ENCODE measurements around the gene EDA. TPM values are rescaled to one million over a fixed set of nuclear protein-coding genes. Genes with fewer than 3 reads are reported as not detected.

The EDA gene
- total and polyA plus RNA-seq, 12 donors: 2.3 to 9.4 (median 5.2) TPM

DNA sequence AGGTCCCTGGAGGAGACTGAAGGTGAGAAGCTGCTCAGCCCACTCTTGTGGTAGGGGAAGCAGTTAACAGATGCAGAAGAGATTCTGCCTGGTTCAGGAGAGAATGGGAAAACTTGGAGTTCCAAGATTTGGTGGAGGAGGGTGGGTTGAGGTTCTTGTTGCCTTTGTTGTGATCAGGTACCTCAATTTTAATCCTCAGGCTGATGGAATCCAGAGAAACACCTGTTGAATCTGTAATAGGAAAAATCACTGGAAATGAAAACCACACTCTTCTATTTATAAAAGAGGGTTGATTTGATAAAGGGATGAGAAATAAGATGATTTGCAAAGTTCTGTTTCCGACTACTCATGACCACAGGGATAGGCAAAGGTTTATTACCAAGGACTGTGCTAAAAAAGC is 132.1 kb downstream of the EDA start:
- peaks cover 0 to 8% (median 0%) of the 10 kb centered on the region in 11 donors for H3K9me3 ChIP-seq
- no peaks in the 10 kb centered on the region for H3K36me3 ChIP-seq
- H3K4me3 ChIP-seq: no peak overlapping the region
- H3K27ac ChIP-seq: no peak overlapping the region
- ATAC-seq (no peak), DNase-seq (no peak)
- TF ChIP-seq, protein P1, sequence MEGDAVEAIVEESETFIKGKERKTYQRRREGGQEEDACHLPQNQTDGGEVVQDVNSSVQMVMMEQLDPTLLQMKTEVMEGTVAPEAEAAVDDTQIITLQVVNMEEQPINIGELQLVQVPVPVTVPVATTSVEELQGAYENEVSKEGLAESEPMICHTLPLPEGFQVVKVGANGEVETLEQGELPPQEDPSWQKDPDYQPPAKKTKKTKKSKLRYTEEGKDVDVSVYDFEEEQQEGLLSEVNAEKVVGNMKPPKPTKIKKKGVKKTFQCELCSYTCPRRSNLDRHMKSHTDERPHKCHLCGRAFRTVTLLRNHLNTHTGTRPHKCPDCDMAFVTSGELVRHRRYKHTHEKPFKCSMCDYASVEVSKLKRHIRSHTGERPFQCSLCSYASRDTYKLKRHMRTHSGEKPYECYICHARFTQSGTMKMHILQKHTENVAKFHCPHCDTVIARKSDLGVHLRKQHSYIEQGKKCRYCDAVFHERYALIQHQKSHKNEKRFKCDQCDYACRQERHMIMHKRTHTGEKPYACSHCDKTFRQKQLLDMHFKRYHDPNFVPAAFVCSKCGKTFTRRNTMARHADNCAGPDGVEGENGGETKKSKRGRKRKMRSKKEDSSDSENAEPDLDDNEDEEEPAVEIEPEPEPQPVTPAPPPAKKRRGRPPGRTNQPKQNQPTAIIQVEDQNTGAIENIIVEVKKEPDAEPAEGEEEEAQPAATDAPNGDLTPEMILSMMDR (IDR thresholded peaks at IDR 0.05): no peak
- intact Hi-C loops (cut with DNase I): no loop called here
- no peaks in the 10 kb centered on the region for H3K4me1 ChIP-seq
- no peaks in the 10 kb centered on the region for H3K27me3 ChIP-seq
- 90 to 91% methylated on average over 1 of the region's 1 CpG for WGBS, 2 donors

DNA sequence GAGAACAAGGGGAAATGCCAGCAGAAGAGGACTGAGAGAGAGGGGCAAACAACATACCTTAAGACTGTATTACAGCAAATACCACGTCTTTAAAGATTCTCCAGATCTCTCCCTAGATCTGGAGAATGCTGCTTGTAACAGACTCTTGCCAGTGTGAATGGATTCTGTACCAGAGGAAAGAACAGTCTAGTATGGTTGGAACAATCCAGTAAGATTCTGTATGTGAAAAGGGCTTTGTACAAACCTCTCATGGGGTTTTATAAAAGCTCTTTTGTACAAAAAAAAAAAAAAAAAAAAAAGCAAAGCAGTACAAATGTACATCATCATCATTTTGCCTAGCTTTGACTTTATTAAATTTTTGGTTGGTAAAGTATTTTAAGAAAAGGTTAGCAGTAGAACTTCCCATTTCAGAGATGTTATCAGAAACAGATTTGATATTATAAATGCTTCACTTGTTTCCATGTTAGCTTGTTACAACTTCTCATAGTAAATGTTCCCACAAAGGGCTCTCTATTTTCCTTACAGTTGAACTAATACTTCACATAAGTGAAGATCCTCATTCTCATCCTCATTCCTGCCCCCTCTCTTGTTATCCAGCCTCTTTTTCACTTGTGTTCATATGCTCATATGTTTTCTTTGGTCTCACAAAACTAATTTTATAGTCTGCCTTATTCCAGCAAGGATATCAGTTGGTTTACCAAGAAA is 144.2 kb downstream of the EDA start:
- Histone ChIP-seq H3K27me3 (no peaks in the 10 kb centered on the region), H3K4me1 (peaks cover 0 to 8% (median 0%) of the 10 kb centered on the region in 9 donors), H3K36me3 (no peaks in the 10 kb centered on the region), H3K4me3 (no peak overlapping the region), H3K9me3 (peaks cover 0 to 12% (median 0%) of the 10 kb centered on the region in 11 donors), H3K27ac (no peak overlapping the region)
- ATAC-seq (no peak), DNase-seq (no peak)
- intact Hi-C loops (cut with DNase I): loop anchor here in 1 of 10 donors (10.0 kb wide), 1 partner anchor 245 kb away; no protein-coding TSS in a partner anchor
- TF ChIP-seq, protein P1 (IDR thresholded peaks at IDR 0.05): no peak
- WGBS, 2 donors: 50 to 71% methylated on average over 1 of the region's 1 CpG

DNA sequence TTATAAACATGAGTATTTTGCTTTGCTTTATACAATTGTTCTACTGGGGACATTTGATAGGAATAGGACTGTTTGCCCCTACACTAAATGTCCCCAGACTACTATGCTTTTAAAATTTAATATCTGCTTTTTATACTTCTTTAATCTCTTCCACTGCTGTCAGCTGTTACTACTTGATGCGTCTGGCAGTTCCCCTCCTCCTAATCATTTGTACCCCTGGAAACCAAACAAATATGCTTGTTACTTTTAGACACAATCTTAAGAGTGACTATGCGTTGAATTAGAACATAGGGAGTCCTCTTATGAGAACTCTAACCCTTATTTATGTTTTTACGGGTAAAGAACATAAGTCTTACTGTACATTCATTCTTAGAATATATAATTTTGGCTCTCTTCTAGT is 145.7 kb downstream of the EDA start:
- intact Hi-C loops (cut with DNase I): loop anchor here in 1 of 10 donors (10.0 kb wide), 1 partner anchor 243 kb away; no protein-coding TSS in a partner anchor

DNA sequence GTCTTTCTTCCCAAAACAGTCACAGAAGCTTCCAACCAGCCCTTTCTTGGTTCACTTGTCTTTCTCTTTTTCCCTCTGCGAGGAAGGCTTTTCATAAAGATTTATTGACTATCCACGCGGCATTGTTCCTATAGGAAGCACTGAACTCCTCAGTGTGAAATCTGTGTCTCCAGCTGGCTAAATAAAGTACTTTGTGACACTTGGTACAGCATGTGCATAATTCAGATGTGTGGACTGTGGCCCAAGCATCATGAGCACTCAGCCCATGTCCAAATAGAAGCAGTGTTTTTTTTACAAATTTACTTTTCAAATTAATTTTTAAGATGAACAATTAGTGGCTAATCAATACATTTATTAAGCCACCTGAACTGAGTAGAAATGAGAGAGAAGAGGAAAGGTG is 146.4 kb downstream of the EDA start:
- Histone ChIP-seq H3K27me3 (no peaks in the 10 kb centered on the region), H3K4me1 (peaks cover 0 to 8% (median 0%) of the 10 kb centered on the region in 9 donors), H3K9me3 (peaks cover 0 to 3% (median 0%) of the 10 kb centered on the region in 11 donors), H3K4me3 (no peak overlapping the region), H3K27ac (no peak overlapping the region), H3K36me3 (no peaks in the 10 kb centered on the region)
- TF ChIP-seq, protein P1 (IDR thresholded peaks at IDR 0.05): no peak
- intact Hi-C loops (cut with DNase I): loop anchor here in 1 of 10 donors (10.0 kb wide), 1 partner anchor 242 kb away; no protein-coding TSS in a partner anchor
- 84 to 93% methylated on average over 3 of the region's 3 CpGs for WGBS, 2 donors
- ATAC-seq (peak in 1 of 8 donors; percentile 59), DNase-seq (no peak)

More for the DNA sequence above, 145.7 kb downstream of the EDA start:
- WGBS, 2 donors: 18 to 36% methylated on average over 3 of the region's 3 CpGs
- Histone ChIP-seq H3K4me3 (no peak overlapping the region), H3K36me3 (no peaks in the 10 kb centered on the region), H3K9me3 (peaks cover 0 to 3% (median 0%) of the 10 kb centered on the region in 11 donors), H3K4me1 (peaks cover 0 to 8% (median 0%) of the 10 kb centered on the region in 9 donors), H3K27ac (no peak overlapping the region), H3K27me3 (no peaks in the 10 kb centered on the region)
- DNase-seq (no peak), ATAC-seq (peak in 2 of 8 donors; percentile 30 to 78)
- TF ChIP-seq, protein P1 (IDR thresholded peaks at IDR 0.05): no peak

All from heart right ventricle (tissue), 16 donors.